NCI-H1092 (cell line): ENCODE measurements around the gene HAUS8.

Source experiments
- DNase-seq: peaks from one replicate; lab custom pipeline; 2025; lab: John Stamatoyannopoulos, UW

HAUS8 gene

DNA sequence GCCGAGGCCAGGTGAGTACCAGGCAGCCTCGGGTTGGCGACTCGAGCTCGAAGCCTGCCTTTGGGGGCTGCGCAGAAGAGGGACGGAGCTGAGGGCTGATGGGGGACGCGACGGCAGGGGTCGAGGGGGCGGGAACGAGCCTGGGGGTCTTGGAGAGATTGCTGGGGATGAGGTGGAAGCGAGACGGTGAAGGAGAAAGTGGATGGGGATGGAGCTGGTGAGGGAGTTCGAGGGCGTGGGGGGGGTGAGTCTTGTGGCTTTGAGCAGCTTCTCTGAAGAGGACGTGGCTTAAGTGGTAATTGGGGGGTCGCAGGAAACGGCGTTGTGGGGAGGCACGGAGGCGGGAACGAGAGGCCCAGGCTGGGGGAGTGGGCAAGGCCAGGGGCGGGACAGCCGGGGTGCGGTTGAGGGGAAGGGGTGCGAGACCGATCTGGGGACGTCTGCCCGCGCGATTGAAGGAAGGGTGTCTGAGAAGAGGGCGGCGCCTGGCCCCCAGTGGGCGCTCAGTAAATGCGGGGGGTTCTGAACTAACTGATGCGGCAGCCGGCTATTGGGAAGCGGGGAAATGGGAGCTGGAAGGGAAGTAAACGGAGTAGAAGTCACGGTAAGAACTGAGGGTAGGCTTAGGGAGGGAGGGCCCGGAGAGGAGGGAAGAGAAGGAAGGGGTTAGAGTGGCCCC lies 751 bp upstream of the HAUS8 start:
- no peak for DNase-seq

- DNase-seq: no peak
These were observed 618 bp downstream of the HAUS8 start for GRCh38 chr19:17074634-17075034.

DNA sequence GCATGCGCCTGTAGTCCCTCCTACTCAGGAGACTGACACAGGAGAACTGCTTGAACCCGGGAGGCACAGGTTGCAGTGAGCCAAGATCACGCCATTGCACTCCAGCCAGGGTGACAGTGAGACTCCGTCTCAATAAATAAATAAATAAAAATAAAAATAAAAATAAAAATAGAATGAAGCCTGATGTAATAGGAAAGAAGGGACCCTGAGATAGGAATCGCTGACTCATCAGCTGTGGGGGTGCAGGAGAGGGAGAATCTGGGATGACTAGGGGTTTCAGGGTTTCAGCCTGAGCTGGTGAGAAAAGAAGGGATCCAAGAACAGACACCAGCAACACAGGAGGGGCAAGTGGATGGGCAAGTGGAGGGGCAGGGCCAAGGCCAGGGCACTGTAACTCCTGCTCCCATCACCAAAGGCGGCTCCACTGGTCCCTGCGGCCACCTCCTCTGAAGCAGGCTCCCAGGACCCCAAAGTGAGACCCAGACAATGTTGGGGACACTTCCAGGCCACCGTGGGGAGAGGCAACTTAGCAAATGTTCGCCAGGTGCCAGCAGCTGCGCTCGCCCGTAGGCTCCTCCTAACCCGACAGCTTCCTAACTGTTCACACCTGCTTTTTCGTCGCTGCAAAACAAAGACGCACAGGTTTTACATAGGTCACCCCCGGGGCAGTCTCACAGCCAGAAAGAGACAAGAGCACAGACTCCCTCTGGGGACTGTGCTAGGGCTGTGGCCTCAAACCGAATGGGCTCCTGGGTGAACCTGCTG lies 1.2 kb downstream of the HAUS8 start:
- no peak for DNase-seq

- DNase-seq: no peak
These were observed 4.3 kb downstream of the HAUS8 start for GRCh38 chr19:17070912-17071311.

DNA sequence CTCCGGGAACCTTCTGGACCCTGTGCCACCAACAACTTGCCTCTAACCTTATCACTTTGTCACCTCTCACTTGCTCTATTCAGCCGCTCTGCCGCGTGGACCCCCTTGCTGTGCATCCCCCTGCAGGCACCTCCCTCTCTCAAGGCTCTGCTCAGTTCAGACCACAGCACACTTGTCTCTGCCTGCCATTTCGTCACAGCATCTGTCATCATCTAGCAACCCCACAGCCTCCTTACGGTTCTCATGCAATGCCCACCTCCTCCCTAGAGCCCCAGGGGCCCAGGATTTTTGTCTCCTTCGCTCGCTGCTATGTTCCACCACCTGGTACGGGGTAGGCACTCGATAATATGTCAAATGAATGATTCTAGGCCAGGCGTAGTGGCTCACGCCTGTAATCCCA lies 4.8 kb downstream of the HAUS8 start:
- DNase-seq: no peak

GRCh38 chr19:17069193-17069592 lies 6.1 kb downstream of the HAUS8 start:
- no peak for DNase-seq

GRCh38 chr19:17063428-17063827 lies 11.8 kb downstream of the HAUS8 start:
- no peak for DNase-seq

DNA sequence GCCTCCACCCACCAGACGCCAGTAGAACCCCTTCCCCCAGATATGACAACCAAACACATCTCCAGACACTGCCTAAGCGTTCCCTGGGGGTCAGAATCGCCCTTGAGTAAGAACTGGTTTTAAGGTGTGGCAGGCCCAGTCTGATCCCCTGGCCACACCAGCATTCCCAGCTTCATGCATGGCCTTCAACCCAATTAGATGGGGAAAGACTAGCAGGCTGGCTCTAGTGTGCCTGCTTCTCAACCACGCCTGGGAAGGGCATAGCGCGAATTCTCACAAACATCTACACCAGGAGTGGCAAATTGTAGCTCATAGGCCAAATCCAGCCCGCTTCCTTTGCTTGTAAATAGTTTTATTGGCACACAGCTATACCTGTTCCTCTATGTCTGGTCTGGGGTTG lies 13.6 kb downstream of the HAUS8 start:
- no peak for DNase-seq

- DNase-seq: no peak
These were observed 14.0 kb downstream of the HAUS8 start for GRCh38 chr19:17061205-17061604.

DNA sequence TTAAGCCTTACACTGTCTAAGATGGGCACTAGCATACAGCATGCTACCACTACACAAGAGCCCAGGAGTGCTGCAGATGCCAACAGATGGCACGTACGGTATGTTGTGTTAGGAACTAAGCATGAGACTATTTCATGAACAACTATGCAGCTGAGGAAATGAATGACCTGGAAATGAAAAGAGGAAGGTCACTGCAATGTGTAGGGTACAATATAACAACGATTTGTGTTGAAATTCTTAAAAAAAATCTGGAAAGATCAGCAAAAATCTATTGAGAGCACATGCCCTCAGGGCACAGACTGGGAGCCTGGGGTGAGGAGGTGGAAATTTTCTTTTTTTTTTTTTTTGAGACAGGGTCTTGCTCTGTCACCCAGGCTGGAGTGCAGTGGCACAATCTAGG lies 14.4 kb downstream of the HAUS8 start:
- no peak for DNase-seq

DNA sequence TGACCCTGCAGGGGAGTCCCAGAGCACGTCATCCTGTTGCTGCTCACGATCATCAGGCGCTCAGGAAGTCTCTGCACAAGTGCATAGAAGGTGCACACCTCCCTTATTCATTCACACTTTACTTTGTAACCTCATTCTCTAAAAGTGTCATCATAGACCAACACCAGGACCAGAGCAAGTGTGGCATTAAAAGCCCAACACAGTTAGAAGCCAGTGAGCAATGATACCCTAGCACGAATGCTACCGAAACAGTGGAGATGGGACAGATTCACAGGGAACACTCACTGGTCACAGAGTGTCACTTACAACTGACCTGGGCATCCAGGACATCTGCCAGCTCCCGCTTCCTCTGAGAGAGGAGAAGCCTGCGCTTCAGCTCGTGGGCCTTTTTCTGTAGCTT lies 17.0 kb downstream of the HAUS8 start:
- no peak for DNase-seq

- no peak for DNase-seq
These were observed 19.6 kb downstream of the HAUS8 start for GRCh38 chr19:17055636-17056035.

DNA sequence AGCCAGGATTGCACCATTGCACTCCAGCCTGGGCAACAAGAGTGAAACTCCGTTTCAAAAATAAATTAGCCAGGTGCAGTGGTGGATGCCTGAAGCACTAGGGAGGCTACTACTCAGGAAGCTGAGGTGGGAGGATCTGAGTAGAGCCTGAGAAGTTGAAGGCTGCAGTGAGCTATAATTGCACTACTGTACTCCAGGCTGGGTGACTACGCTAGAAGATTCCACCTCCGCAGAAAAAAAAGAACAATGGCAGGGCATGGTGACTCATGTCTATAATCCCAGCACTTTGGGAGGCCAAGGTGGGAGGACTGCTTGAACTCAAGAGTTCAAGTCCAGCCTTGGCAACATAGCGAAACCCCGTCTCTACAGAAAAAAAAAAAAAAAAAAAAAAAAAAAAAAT lies 20.5 kb downstream of the HAUS8 start:
- DNase-seq: no peak

- DNase-seq: no peak
These were observed 22.8 kb downstream of the HAUS8 start for GRCh38 chr19:17052439-17052838.

DNA sequence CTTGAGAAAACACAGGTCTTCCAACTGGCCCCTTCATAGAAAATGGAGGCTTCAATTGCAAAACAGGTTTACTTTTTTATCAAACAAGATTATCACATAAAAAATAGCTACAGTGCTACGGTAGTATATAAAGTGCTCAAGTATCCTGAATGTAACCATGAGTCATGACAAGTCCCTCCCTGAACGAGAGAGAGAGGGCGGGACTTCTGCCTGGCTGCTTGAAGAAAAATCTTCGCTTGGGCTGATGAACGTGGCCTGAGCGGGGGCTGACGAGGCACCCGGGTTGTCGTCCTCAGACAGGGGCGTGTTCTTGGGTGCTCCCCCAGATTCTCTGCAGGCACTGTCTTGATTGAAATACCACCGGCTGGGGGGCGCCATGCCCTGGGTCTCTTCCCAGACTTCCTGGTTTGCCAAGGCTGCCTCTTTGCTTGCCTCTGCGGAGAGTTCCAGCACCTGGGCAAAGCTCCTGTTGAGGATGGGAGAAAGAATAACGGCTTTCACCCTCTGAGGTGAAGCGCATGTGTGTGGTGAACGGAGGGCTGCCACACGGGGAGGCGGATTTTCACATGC lies 25.5 kb downstream of the HAUS8 start:
- no peak for DNase-seq

DNA sequence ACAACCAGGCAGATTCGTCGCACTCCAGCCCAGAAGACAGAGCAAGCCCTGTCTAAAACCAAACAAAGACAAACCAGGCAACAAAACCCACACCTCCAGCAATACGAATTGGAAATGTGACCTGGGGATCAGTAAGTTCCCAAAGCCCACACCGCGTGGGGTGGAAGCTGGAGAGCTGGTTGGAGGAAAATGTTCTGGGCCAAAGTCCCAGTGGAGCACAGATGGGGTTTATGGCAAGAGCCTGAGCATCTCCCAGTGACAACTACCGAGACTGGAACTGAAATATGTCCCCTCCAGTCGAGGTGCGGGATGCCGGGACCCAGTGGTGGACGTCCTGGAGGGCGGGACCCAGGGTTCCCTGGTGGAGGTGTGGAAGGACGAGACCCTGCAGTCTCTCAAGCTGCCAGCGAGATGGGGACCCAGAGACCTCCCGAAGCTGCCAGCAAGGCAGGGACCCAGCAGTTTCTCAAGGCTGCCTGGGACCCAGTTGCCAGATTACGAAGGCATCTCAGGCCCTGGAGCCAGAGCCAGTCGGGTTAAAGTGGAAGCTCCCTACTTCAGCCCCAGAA lies 26.3 kb downstream of the HAUS8 start:
- DNase-seq: no peak

GRCh38 chr19:17045907-17046502 lies 29.2 kb downstream of the HAUS8 start:
- no peak for DNase-seq

DNA sequence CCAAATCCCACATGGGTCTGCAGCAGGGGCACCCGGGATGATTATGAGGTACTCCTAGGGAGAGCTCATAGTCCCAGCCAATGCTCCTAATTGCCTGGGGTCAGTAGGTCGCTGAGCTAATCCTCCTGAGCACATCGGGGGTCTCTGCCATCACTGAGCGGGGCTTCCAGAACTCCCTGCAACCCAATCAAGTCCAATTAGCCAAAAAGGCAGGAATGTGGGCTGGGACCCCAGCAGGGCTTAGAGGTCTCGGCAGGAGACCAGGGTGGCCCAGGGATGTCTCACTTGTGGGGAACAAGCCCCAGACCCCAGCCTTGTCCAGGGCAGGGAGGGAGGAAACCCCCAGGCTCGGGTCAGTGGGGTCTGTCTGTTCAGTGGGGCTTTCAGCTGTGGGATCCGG lies 31.5 kb downstream of the HAUS8 start:
- DNase-seq: no peak

GRCh38 chr19:17041976-17042375 lies 33.3 kb downstream of the HAUS8 start:
- DNase-seq: peak; percentile 36

DNA sequence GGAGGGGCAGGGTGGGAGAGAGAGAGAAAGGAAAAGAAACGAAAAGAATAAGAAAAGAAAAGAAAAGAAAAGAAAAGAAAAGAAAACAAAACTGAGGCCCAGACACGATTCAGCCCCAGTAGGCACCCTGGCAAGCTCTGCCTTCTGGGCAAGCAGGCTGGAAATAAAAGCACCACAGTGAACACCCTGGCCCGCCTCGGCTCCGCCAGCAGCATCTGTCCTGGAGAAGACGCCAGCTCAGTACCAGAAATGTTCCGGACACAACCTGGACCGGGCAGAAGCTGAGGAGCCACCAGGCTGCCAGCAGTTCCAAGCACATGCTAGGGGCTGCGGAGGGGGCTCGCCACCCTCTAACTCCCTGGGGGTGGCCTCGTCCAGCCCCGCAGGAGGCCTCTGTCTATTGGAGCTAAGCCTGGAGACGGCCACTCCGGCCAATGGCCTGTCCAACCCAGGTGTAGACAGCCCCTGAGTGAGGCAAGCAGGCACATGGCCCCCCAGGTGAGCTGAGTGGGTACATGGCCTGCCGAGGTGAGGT lies 37.2 kb downstream of the HAUS8 start:
- DNase-seq: no peak

- DNase-seq: no peak
These were observed 38.1 kb downstream of the HAUS8 start for GRCh38 chr19:17037184-17037583.

DNA sequence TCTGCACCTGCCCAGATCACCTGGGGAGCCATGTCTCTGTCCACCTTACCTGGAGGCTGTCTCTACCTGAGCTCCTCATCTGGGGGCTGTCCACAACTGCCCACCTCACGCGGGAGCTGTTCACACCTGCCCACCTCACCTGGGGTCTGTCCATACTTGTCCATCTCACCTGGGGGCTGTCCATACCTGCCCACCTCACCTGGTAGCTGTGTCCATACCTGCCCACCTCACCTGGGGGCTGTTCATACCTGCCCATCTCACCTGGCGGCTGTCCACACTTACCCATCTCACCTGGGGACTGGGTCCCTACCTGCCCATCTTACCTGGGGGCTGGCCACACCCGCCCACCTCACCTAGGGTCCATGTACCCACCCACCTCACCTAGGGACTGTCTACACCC lies 38.6 kb downstream of the HAUS8 start:
- no peak for DNase-seq
